LNCAP (cell line): ENCODE results near the gene CST11.

ENCODE experiments used
- TF ChIP-seq, protein P1 (sequence below): fragments of 450-650 bp; IDR thresholded peaks from 2 replicates; pipeline ENCODE4 v1.5.1; 2017; ENCODE audit warnings: mild to moderate bottlenecking

CST11 gene

DNA sequence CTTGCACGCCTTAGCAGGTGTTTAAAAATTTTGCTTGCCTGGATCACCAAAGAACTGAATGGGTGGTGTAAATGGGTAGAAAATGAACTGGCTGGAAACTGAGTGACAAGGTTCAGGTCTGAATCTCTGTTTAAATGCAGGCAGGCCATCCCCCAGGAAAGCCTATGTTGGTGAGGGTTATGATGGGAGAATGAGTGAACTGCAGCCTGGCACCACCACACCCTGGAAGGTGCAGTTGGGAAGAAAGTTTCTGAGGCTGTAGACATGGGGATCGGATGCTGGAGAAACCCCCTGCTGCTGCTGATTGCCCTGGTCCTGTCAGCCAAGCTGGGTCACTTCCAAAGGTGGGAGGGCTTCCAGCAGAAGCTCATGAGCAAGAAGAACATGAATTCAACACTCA lies 12.7 kb downstream of the CST11 start:
- TF ChIP-seq, protein P1, sequence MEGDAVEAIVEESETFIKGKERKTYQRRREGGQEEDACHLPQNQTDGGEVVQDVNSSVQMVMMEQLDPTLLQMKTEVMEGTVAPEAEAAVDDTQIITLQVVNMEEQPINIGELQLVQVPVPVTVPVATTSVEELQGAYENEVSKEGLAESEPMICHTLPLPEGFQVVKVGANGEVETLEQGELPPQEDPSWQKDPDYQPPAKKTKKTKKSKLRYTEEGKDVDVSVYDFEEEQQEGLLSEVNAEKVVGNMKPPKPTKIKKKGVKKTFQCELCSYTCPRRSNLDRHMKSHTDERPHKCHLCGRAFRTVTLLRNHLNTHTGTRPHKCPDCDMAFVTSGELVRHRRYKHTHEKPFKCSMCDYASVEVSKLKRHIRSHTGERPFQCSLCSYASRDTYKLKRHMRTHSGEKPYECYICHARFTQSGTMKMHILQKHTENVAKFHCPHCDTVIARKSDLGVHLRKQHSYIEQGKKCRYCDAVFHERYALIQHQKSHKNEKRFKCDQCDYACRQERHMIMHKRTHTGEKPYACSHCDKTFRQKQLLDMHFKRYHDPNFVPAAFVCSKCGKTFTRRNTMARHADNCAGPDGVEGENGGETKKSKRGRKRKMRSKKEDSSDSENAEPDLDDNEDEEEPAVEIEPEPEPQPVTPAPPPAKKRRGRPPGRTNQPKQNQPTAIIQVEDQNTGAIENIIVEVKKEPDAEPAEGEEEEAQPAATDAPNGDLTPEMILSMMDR = no peak

DNA sequence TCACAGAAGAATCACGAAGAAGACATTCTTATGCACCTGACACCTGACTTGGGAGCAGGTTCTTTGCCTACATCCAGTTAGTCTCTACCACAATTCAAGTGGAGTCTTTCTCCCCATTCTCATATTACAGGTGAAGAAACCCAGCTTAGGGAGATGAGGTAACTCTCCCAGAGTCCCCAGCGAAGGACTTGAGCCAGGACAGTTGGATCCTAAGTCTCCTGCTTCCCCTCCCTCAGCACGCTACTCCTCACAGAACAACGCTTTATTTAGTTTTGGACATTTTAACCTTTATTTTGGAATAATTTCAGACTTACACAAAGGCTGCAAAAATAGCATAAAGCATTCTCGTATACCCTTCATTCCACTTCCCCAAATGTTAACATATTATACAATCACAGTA lies 14.0 kb downstream of the CST11 start:
- TF ChIP-seq, protein P1 = no peak

DNA sequence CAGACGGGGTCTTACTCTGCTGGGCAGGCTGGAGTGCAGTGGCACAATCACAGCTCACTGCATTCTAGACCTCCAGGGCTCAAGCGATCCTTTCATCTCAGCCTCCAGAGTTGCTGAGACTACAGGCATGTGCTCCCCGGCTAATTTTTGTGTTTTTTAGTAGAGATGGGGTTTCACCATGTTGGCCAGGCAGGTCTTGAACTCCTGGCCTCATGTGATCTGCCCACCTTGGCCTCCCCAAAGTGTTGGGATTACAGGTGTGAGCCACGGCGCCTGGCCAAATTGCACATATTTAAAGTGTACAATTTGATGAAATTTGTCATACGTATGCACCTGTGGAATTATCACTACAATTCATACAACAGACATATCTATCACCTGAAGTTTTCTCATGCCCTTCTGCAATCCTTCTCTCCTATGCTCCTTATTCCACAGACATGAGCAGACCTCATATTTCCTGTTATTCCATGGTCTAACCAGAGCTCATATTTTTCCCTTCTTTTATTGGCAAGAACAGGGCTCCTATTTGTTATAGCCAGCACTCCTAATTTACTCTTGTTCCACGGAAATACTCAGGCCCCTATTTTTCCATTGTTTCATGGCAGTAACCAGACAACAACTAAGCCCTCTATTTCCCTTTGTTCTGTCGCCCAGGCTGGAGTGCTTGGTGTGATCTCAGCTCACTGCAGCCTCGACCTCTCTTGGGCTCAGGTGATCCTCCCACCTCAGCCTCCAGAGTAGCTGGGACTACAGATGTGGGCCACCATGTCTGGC lies 15.4 kb downstream of the CST11 start:
- TF ChIP-seq, protein P1 = no peak

DNA sequence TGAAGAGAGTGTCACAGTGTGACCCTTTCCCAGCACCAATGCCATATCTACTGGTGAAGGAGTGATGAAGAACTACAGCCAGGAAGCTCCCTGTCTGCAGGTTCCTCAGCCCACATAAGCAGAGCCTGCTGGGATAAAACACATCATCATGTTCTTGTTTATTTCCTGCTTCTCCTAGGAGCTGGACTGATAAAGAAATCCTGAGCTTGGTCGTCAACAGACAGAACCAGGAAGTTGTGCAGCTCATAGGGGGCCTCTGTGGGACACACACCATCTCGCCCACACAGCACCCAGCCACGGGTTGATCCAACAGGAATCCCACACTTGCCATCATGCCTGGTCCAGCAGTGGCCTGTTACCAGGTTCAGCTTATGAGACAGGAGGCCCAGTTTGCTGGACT lies 16.0 kb downstream of the CST11 start:
- TF ChIP-seq, protein P1 = no peak

DNA sequence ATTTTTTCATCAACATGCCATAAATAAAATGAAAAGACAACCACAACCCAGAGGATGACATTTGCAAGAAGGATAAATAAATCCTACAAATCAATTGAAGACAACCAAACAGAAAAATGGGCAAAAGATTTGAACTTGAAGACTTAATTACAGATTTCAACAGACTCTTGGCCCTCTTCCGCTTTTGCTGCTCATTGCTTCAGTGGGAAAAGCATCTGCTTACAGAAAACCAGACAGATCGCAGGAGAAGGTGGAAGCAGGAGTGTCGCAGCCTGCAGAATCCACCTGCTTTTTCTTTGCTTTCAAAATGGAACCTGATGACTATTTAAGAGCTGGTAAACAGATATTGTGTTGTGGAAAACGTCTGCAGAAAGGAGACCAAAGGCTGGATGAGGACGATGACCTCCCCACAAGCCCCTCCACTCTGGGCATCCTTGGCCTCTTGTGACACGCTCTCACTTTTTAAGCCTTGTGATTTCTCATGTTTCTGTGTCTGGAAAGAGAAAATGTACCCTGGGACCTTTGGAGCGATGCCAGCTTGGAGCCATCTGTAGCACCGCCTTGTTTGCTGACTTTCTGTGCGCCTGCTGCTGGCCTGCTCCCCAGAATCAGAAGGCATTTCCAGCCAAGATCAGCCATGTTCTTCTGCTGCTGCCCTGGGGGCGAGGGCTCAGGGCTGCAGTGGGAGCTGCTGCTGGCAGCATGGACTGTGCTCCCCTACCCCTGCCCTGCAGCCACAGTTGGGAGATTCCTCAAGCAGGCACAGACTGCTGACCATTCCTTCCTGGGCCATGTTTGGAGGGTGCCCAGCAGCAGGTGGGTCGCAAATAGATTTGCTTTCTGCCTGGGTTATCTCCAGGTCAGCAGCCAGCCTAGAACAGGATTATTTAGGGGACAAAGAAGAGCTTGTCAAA lies 16.8 kb downstream of the CST11 start:
- TF ChIP-seq, protein P1 = no peak

DNA sequence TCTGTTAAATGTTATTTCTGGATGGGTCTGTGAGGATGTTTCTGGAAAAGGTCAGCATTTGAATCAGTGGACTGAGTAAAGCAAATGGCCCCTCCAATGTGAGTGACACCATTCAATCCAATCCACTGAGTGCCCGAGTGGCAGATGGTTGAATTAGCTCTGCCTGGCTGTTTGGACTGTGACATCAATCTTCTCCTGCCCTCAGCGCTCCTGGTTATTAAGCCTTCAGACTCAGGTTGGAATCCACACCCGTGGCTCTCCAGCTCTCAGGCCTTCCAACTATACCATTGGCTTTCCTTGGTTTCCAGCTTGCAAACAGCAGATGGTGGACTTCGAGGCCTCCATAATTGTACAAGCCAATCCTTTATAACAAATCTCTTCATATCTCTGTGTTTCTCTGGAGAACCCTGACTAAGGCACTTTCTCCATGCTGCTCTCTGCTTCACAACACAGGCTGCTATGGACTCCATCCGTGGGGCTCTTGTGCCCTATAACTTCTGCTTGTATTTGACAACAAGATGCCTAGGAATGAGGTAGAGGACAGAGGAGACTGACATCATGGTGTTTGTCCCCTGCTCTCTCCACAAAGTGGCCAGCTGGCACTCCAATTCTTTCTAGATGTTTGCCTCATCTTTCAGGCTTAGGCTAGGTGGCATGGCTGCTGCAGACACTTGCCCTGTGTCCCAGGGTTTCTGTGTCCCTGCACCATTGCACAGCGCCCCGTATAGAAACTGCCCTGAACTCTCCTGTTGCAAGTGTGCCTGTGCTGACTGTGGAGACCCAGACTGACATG lies 18.0 kb downstream of the CST11 start:
- TF ChIP-seq, protein P1 = no peak

DNA sequence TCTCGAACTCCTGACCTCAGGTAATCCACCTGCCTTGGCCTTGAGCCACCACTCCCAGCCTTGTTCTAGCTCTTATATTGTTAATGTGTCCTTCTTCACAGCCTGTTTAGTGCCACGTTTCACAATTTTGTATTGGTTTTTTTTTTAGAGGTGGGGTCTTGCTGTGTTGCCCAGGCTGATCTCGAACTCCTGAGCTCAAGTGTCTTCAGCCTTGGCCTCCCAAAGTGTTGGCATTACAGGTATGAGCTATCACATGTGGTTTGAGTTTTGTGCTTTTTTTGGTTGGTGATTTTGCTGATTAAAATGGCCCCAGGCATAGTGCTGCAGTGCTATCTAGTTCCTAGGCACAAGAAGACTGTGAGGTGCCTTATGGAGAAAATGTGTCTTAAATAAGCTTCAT lies 19.0 kb downstream of the CST11 start:
- TF ChIP-seq, protein P1 = no peak
